Aorta (tissue), 5 donors: ENCODE measurements around the gene DCAF17. TPM values are rescaled to one million over a fixed set of nuclear protein-coding genes. Genes with fewer than 3 reads are reported as not detected.

ENCODE experiments used
- ATAC-seq: fragments of 200-7000 bp; cut with Tn5 transposase; one replicate; pipeline ENCODE4 v1.9.1; 2022; ENCODE audit warnings: moderate library complexity; ENCODE audit not compliant: low FRiP score
- DNase-seq, 2 donors: peaks; one replicate each; pipeline ENCODE4 v3.0.0-alpha.2; 2020
- H3K27ac ChIP-seq, 2 donors: one replicate each; pipeline ENCODE4 v1.5.1; 2013; ENCODE audit warnings: low read length in 2 of 2, mild to moderate bottlenecking in 2 of 2, moderate library complexity in 2 of 2, control low read depth in 1 of 2, inconsistent platforms in 1 of 2, low read depth in 1 of 2
- H3K27me3 ChIP-seq, 2 donors: one replicate each; pipeline ENCODE4 v1.6.1; 2013; ENCODE audit warnings: control low read depth in 1 of 2, low read length in 1 of 2, mild to moderate bottlenecking in 1 of 2, moderate library complexity in 1 of 2; ENCODE audit not compliant: insufficient read depth in 2 of 2, control insufficient read depth in 1 of 2
- H3K36me3 ChIP-seq, 2 donors: one replicate each; pipeline ENCODE4 v1.6.1; 2013; ENCODE audit warnings: control low read depth in 1 of 2, low read length in 1 of 2, mild to moderate bottlenecking in 1 of 2; ENCODE audit not compliant: insufficient read depth in 2 of 2, control insufficient read depth in 1 of 2
- H3K4me1 ChIP-seq, 2 donors: one replicate each; pipeline ENCODE4 v1.6.1; 2013; ENCODE audit warnings: low read length in 2 of 2, control low read depth in 1 of 2, mild to moderate bottlenecking in 1 of 2, moderate library complexity in 1 of 2; ENCODE audit not compliant: insufficient read depth in 2 of 2, control insufficient read depth in 1 of 2
- H3K4me3 ChIP-seq, 2 donors: one replicate each; pipeline ENCODE4 v1.5.1; 2013; ENCODE audit warnings: low read length in 2 of 2, control low read depth in 1 of 2, mild to moderate bottlenecking in 1 of 2
- H3K9me3 ChIP-seq: one replicate; pipeline ENCODE4 v1.6.1; 2013; ENCODE audit warnings: mild to moderate bottlenecking, low read length; ENCODE audit not compliant: control insufficient read depth
- WGBS, 2 donors: extraction: QIAGEN DNeasy Blood & Tissue Kit; methylation state at CpG; one replicate each; pipeline ENCODE4 v1.1.7; 2013; 5-methylcytosine and 5-hydroxymethylcytosine counted together
- intact Hi-C, 2 donors: fragments of 100-400 bp; cut with DNase I; formaldehyde crosslinking; loops; one replicate each; pipeline versions ENCODE4 v1.14.2 to v1.15.0; 2022
- polyA plus RNA-seq, 2 donors: library from polyadenylated mRNA; stranded (reverse); fragments of 200-250 nt; gene quantifications; one replicate each; pipeline ENCODE4 v1.2.3, GENCODE V29; 2013
- total RNA-seq, 2 donors: library from RNA; stranded (reverse); fragmentation: NEBNext Ultra II Directional; extraction: Animal tissue kit (Norgen Biotek cat#: 25700); gene quantifications; one replicate each; pipeline ENCODE4 v1.2.1, GENCODE V29; 2021
- donor health status: healthy with polysubstance abuse.
- donor health status: Bipolar disorder and iron deficiency.
- donor health status: DM: no; HTN: no; CAD: no.
- donor health status: DM: no; HTN: no; CAD: no.
- donor health status: DM: yes; HTN: yes; CAD: no.

The DCAF17 gene
- total and polyA plus RNA-seq, 4 donors, result 5.4 to 20.3 (median 12.6) TPM

- no peaks in the 10 kb centered on the region for H3K27me3 ChIP-seq
- DNase-seq (no peak), ATAC-seq (no peak)
- H3K4me3 ChIP-seq, result no peak overlapping the region
- H3K9me3 ChIP-seq, result no peaks in the 10 kb centered on the region
- WGBS, 2 donors, result 94% methylated on average over 4 of the region's 4 CpGs
- H3K4me1 ChIP-seq, result no peaks in the 10 kb centered on the region
- H3K36me3 ChIP-seq, result no peaks in the 10 kb centered on the region
- intact Hi-C loops, result no loop called here
- no peak overlapping the region for H3K27ac ChIP-seq
Observed at GRCh38 chr2:171407030-171407675, 26.9 kb upstream of the DCAF17 start.

- no peak for ATAC-seq
- intact Hi-C loops, result no loop called here
Observed at GRCh38 chr2:171407676-171408044, 26.4 kb upstream of the DCAF17 start.

GRCh38 chr2:171409436-171409971 is 24.5 kb upstream of the DCAF17 start:
- Histone ChIP-seq H3K27ac (no peak overlapping the region), H3K27me3 (no peaks in the 10 kb centered on the region), H3K4me3 (no peak overlapping the region), H3K9me3 (no peaks in the 10 kb centered on the region), H3K36me3 (no peaks in the 10 kb centered on the region), H3K4me1 (no peaks in the 10 kb centered on the region)
- WGBS, 2 donors, result 60 to 63% methylated on average over 8 of the region's 8 CpGs
- DNase-seq (no peak), ATAC-seq (no peak)
- intact Hi-C loops, result no loop called here

More at GRCh38 chr2:171407676-171408044, 26.4 kb upstream of the DCAF17 start:
- H3K9me3 ChIP-seq, result no peaks in the 10 kb centered on the region
- H3K27ac ChIP-seq, result no peak overlapping the region
- no peaks in the 10 kb centered on the region for H3K4me1 ChIP-seq
- H3K36me3 ChIP-seq, result no peaks in the 10 kb centered on the region
- DNase-seq, result no peak
- no peaks in the 10 kb centered on the region for H3K27me3 ChIP-seq
- 92 to 94% methylated on average over 1 of the region's 1 CpG for WGBS, 2 donors
- H3K4me3 ChIP-seq, result no peak overlapping the region

- H3K4me1 ChIP-seq, result no peaks in the 10 kb centered on the region
- H3K36me3 ChIP-seq, result no peaks in the 10 kb centered on the region
- WGBS, 2 donors, result 44 to 50% methylated on average over 4 of the region's 4 CpGs
- no peak for DNase-seq
- no peak for ATAC-seq
- H3K9me3 ChIP-seq, result no peaks in the 10 kb centered on the region
- H3K27ac ChIP-seq, result no peak overlapping the region
- no peak overlapping the region for H3K4me3 ChIP-seq
- intact Hi-C loops, result loop anchor here in 1 of 2 donors (10.0 kb wide), 1 partner anchor 245 kb away; the partner anchor contains the start of gene TLK1
- no peaks in the 10 kb centered on the region for H3K27me3 ChIP-seq
Observed at GRCh38 chr2:171410101-171410500, 23.9 kb upstream of the DCAF17 start.

GRCh38 chr2:171410624-171411023 is 23.4 kb upstream of the DCAF17 start:
- H3K4me3 ChIP-seq, result no peak overlapping the region
- no peak for ATAC-seq
- intact Hi-C loops, result loop anchor here in 1 of 2 donors (10.0 kb wide), 1 partner anchor 246 kb away; the partner anchor contains the start of gene TLK1
- no peak for DNase-seq
- H3K27me3 ChIP-seq, result no peaks in the 10 kb centered on the region
- no peaks in the 10 kb centered on the region for H3K9me3 ChIP-seq
- no peak overlapping the region for H3K27ac ChIP-seq
- H3K36me3 ChIP-seq, result no peaks in the 10 kb centered on the region
- no peaks in the 10 kb centered on the region for H3K4me1 ChIP-seq

GRCh38 chr2:171411214-171411613 is 22.8 kb upstream of the DCAF17 start:
- no peak overlapping the region for H3K27ac ChIP-seq
- H3K36me3 ChIP-seq, result no peaks in the 10 kb centered on the region
- ATAC-seq (no peak), DNase-seq (no peak)
- no peak overlapping the region for H3K4me3 ChIP-seq
- no peaks in the 10 kb centered on the region for H3K27me3 ChIP-seq
- intact Hi-C loops, result loop anchor here in 1 of 2 donors (10.0 kb wide), 1 partner anchor 246 kb away; the partner anchor contains the start of gene TLK1
- H3K4me1 ChIP-seq, result no peaks in the 10 kb centered on the region
- no peaks in the 10 kb centered on the region for H3K9me3 ChIP-seq
- WGBS, 2 donors, result 78 to 89% methylated on average over 1 of the region's 1 CpG

GRCh38 chr2:171411791-171412483 is 22.1 kb upstream of the DCAF17 start:
- no peaks in the 10 kb centered on the region for H3K27me3 ChIP-seq
- DNase-seq, result no peak
- H3K36me3 ChIP-seq, result no peaks in the 10 kb centered on the region
- 98% methylated on average over 2 of the region's 2 CpGs for WGBS, 2 donors
- no peak overlapping the region for H3K27ac ChIP-seq
- no peak for ATAC-seq
- H3K4me1 ChIP-seq, result no peaks in the 10 kb centered on the region
- H3K9me3 ChIP-seq, result no peaks in the 10 kb centered on the region
- intact Hi-C loops, result loop anchor here in 1 of 2 donors (10.0 kb wide), 1 partner anchor 247 kb away; the partner anchor contains the start of gene TLK1
- H3K4me3 ChIP-seq, result no peak overlapping the region

- Histone ChIP-seq H3K27ac (no peak overlapping the region), H3K27me3 (no peaks in the 10 kb centered on the region), H3K4me3 (no peak overlapping the region), H3K36me3 (no peaks in the 10 kb centered on the region), H3K9me3 (no peaks in the 10 kb centered on the region), H3K4me1 (no peaks in the 10 kb centered on the region)
- ATAC-seq (no peak), DNase-seq (no peak)
- intact Hi-C loops, result loop anchor here in 1 of 2 donors (10.0 kb wide), 1 partner anchor 248 kb away; the partner anchor contains the start of gene TLK1
- 50 to 53% methylated on average over 2 of the region's 2 CpGs for WGBS, 2 donors
Observed at GRCh38 chr2:171412571-171413175, 21.4 kb upstream of the DCAF17 start.
